Stomach (tissue), 4 donors: Measurements from ENCODE around the gene COG7.
"Not testable (repeated sequence)": the region's sequence is repeated elsewhere in the genome, so short reads cannot be mapped to it uniquely, and the experiment has no call there.

Experiments used
- POLR2A ChIP-seq, 4 donors: fragments of 450-650 bp; IDR thresholded peaks; one replicate each; pipeline ENCODE4 v1.6.1; 2016; ENCODE audit warnings: antibody characterized with exemption in 4 of 4, control low read depth in 2 of 4, mild to moderate bottlenecking in 1 of 4, moderate library complexity in 1 of 4
- TF ChIP-seq, protein P1 (sequence below), 7 experiments: fragments of 450-650 bp in 4 of 7; fragments of 200-600 bp in 3 of 7; sonication (generic) in 3 of 7; IDR thresholded peaks; one replicate each; pipeline ENCODE4 v1.5.1; 2016 to 2019; ENCODE audit warnings: antibody characterized with exemption in 7 of 7, control low read depth in 2 of 7, mild to moderate bottlenecking in 1 of 7

DNA sequence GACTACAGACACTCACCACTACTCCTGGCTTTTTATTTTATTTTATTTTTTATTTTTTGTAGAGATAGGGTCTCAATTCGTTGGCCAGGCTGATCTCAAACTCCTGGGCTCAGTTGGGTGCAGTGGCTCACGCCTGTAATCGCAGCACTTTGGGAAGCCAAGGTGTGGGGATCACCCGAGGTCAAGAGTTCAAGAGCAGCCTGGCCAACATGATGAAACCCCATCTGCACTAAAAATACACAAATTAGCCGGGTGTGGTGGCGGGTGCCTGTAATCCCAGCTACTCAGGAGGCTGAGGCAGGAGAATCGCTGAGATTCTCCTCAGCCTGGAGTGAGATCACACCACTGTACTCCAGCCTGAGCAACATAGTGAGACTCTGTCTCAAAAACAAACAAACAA is 86.6 kb downstream of the COG7 start:
- TF ChIP-seq, protein P1, sequence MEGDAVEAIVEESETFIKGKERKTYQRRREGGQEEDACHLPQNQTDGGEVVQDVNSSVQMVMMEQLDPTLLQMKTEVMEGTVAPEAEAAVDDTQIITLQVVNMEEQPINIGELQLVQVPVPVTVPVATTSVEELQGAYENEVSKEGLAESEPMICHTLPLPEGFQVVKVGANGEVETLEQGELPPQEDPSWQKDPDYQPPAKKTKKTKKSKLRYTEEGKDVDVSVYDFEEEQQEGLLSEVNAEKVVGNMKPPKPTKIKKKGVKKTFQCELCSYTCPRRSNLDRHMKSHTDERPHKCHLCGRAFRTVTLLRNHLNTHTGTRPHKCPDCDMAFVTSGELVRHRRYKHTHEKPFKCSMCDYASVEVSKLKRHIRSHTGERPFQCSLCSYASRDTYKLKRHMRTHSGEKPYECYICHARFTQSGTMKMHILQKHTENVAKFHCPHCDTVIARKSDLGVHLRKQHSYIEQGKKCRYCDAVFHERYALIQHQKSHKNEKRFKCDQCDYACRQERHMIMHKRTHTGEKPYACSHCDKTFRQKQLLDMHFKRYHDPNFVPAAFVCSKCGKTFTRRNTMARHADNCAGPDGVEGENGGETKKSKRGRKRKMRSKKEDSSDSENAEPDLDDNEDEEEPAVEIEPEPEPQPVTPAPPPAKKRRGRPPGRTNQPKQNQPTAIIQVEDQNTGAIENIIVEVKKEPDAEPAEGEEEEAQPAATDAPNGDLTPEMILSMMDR (IDR thresholded peaks at IDR 0.05) = not testable (repeated sequence)
- not testable (repeated sequence) for TF ChIP-seq POLR2A (IDR thresholded peaks at IDR 0.05)
